A549 treated with RU486 at 1 μM for 4 hours (cell line): ENCODE data around the gene CNTNAP5. TPM values are rescaled to one million over a fixed set of nuclear protein-coding genes. Genes with fewer than 3 reads are reported as not detected.

Experiments used
- total RNA-seq: library from RNA; stranded (reverse); fragments of 200-300 nt; extraction: Qiagen RNA extraction; gene quantifications from 5 replicates; pipeline ENCODE4 v1.2.3, GENCODE V29; 2022; ENCODE audit warnings: low read depth

CNTNAP5 gene
- total RNA-seq: not detected in 5 replicates

GRCh38 chr2:124025171-124025580 lies at the start of gene CNTNAP5:
Gene CNTNAP5, plus strand, starts transcription at chr2:124025287. Its CDS starts 364 bp downstream, at chr2:124025651.

